GM23248 (cell line): ENCODE results near the gene RABL2A.
"Not testable (repeated sequence)": the region's sequence is repeated elsewhere in the genome, so short reads cannot be mapped to it uniquely, and the experiment has no call there.

Source experiments
- EZH2 ChIP-seq: fragments of 200-600 bp; sonication (generic); IDR thresholded peaks from 2 replicates; pipeline ENCODE4 v1.6.1; 2018; ENCODE audit warnings: antibody characterized with exemption, mild to moderate bottlenecking; ENCODE audit not compliant: insufficient read depth, poor library complexity, severe bottlenecking
- EZH2phosphoT487 ChIP-seq: fragments of 200-600 bp; sonication (generic); IDR thresholded peaks from 2 replicates; pipeline ENCODE4 v1.6.1; 2018; ENCODE audit warnings: antibody characterized with exemption, moderate library complexity, mild to moderate bottlenecking, low read depth; ENCODE audit not compliant: insufficient read depth

DNA sequence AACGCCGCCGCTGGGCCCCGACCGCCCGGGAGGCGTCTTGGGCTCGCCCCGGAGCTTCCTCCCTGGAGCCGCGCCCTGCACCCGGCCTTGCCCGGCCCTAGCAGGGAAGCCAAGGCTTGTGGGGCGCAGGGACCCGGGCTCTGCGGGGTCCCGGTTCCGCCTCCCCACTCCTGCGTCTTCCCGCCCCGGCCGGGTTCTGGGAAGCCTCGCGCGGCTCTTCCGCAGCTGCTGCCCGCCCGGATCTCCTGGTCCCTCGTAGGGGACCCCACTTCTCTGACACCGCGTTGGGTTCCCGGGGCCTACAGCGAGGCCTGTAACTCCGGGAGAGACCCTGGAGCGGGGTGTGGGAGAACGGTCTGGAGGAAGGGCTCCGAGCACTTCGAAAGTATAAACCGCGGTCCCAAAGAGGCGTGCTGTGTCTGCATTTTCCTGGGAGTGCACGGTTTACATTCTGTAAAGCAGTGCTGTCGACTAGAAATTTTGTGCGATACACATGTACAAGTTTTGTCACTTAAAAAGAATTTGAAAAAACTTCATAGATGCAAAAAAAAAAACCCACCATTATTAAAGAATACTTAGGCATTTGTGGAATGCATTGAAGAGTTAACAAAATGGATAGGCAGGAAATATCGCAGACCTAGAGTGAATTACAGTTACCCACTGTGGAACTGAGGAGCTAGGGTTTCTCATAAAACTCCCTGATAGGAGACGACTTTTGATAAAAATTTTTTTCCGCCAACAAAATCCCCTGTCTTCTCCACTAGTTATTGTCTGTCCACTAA lies 42.6 kb upstream of the RABL2A start:
- TF ChIP-seq EZH2phosphoT487, EZH2: not testable (repeated sequence)
